GM20000 (cell line): ENCODE results near the gene CD36.

Source experiments
- DNase-seq: peaks from one replicate; pipeline ENCODE4 v3.0.0; 2012; ENCODE audit warnings: low spot score
- TF ChIP-seq, protein P1 (sequence below): IDR thresholded peaks from 2 replicates; pipeline ENCODE4 v1.5.1; 2012; ENCODE audit warnings: mild to moderate bottlenecking, control low read depth; ENCODE audit errors: extremely low read depth, missing control alignments

Gene CD36

GRCh38 chr7:80637911-80638765 is at the start of gene CD36:
Gene CD36, plus strand, starts transcription at chr7:80638642. Its CDS starts 8,099 bp downstream, at chr7:80646741.
- DNase-seq = peak; percentile 4
- TF ChIP-seq, protein P1, sequence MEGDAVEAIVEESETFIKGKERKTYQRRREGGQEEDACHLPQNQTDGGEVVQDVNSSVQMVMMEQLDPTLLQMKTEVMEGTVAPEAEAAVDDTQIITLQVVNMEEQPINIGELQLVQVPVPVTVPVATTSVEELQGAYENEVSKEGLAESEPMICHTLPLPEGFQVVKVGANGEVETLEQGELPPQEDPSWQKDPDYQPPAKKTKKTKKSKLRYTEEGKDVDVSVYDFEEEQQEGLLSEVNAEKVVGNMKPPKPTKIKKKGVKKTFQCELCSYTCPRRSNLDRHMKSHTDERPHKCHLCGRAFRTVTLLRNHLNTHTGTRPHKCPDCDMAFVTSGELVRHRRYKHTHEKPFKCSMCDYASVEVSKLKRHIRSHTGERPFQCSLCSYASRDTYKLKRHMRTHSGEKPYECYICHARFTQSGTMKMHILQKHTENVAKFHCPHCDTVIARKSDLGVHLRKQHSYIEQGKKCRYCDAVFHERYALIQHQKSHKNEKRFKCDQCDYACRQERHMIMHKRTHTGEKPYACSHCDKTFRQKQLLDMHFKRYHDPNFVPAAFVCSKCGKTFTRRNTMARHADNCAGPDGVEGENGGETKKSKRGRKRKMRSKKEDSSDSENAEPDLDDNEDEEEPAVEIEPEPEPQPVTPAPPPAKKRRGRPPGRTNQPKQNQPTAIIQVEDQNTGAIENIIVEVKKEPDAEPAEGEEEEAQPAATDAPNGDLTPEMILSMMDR = no peak

DNA sequence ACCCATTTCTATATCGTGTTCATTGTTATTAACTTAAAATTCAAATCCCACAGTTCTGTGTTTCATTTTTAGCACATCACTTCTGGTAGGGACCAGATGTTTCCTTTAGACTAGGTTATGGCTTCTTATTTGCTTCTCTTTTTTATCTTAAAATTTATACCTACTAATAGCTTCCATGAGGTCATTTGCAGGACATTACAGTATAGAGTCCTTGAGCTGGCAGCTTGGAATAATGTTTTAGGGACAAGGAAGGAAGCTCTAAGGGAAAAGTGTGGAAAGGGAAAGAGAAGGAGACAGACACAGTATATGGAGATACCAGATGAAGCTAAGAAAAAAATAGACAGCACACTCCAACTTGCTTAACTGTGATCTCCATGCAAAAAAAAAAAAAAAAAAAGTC is 48.8 kb upstream of the CD36 start:
- no peak for DNase-seq
- TF ChIP-seq, protein P1 = no peak

DNA sequence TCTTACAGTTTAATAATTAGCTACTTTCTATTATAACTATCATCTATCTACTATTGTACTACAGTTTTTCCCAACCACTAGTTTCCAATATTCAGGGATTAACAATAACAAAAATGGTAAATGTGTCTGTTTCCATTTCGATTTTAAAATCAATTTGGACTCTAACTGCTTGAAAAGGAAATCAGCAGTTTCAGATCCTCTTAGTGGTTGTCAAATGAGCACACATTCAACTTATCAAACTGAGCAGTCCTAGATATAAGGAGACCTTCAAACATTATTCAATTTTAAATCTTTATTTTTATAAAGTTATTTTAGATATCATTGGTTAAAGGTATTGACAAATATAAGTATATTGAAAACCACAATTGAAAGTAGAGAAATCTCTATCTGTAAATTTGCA is 46.8 kb upstream of the CD36 start:
- TF ChIP-seq, protein P1 = no peak
- DNase-seq = peak; percentile 7

DNA sequence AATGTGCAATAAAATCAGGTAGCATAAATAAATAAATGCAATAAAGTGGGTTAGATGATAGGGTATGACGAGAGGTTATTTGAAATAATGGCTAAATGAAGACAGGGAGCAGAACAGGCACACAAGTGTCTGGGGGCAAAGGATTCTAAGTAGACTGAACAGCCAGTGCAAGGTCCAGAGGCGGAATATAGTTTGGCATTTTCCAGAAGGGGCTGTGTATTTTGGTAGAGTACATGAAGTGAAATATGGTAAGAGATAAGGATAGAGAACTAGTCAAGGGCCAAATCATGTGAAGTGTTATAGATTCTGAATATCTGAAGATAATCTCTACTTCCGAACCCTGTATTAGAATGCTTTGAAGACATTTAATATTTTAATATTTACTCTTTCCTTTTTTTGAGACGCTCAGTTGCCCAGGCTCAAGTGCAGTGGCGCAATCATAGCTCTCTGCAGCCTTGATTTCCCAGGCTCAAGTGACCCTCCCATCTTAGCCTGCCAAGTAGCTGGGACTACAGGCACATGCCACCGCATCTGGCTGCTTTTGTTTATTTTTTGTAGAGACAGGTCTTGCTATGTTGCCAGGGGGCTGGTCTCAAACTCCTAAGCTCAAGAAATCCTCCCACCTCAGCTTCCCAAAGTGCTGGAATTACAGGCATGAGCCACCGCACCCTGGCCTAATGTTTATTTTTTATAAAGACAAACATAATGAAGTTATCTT is 44.4 kb upstream of the CD36 start:
- no peak for DNase-seq
- TF ChIP-seq, protein P1 = no peak

- no peak for DNase-seq
- TF ChIP-seq, protein P1 = no peak
Observed at GRCh38 chr7:80596933-80597517, 41.4 kb upstream of the CD36 start.

- no peak for DNase-seq
- TF ChIP-seq, protein P1 = no peak
Observed at GRCh38 chr7:80597875-80598274, 40.6 kb upstream of the CD36 start.

DNA sequence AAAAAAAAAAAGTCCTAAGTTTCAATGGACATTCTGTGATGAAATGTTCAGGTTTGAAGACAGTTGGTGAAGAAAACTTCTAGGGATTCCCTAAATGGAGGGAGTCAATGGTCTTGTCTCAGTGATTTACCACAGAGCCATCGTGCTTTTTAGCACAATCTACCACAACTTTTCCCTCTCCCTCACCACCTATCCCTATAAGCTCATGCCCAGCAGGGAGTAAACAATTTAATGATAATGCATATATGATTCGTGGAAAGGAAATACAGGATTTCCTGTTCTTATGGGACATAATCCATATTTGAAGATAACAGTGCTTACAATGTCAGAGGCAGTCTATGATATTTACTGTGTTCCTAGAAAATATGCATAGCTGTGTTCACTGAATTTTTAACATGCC is 38.4 kb upstream of the CD36 start:
- TF ChIP-seq, protein P1 = no peak
- DNase-seq = no peak
